ENCODE data around the gene SLC13A4.

DNA sequence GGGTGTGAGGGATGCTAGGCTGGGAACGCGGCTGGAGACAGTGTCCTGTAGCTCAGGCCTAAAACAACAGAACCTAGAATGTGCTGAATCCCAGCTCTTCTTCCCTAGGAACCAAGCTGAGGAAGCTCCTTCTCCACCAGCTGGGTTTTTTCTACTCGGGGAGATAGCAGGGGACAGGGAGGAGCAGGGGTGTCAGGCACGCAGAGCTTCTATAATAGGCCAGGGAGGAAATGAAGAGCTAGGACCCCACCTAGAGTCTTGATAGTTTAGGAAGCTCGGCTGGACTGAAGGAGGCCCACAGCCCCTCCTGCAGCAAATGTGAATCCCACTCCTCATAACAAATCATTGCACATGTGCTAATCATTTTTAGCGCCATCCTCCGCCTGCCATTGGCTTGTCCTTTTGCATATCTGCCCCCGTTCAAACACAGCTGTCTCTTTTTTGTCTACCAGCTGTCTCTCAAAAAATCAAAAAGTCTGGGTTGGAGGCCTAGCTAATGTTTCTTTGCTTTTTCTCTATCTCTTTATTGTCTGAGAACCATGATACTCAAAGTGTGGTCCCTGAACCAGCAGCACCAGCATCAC, 44.7 kb upstream of the SLC13A4 start:
- TF ChIP-seq, protein P1, sequence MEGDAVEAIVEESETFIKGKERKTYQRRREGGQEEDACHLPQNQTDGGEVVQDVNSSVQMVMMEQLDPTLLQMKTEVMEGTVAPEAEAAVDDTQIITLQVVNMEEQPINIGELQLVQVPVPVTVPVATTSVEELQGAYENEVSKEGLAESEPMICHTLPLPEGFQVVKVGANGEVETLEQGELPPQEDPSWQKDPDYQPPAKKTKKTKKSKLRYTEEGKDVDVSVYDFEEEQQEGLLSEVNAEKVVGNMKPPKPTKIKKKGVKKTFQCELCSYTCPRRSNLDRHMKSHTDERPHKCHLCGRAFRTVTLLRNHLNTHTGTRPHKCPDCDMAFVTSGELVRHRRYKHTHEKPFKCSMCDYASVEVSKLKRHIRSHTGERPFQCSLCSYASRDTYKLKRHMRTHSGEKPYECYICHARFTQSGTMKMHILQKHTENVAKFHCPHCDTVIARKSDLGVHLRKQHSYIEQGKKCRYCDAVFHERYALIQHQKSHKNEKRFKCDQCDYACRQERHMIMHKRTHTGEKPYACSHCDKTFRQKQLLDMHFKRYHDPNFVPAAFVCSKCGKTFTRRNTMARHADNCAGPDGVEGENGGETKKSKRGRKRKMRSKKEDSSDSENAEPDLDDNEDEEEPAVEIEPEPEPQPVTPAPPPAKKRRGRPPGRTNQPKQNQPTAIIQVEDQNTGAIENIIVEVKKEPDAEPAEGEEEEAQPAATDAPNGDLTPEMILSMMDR (IDR thresholded peaks at IDR 0.05; ENCODE audit: extremely low read depth in 1 of 2, insufficient read depth in 1 of 2, low read depth in 1 of 2, low read length in 2 of 2): no peak
- no peak for TF ChIP-seq MYC (IDR thresholded peaks at IDR 0.05; ENCODE audit: low read depth, low read length)
- no peak for TF ChIP-seq POLR2A (IDR thresholded peaks at IDR 0.05; ENCODE audit: low read depth, low read length)
- TF ChIP-seq, protein P2, sequence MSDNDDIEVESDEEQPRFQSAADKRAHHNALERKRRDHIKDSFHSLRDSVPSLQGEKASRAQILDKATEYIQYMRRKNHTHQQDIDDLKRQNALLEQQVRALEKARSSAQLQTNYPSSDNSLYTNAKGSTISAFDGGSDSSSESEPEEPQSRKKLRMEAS (IDR thresholded peaks at IDR 0.05; ENCODE audit: insufficient read depth, insufficient read length): no peak
- no peak for TF ChIP-seq POLR2AphosphoS5 (IDR thresholded peaks at IDR 0.05; ENCODE audit: insufficient read depth, low read depth, low read length)
- no peak for TF ChIP-seq EZH2 (IDR thresholded peaks at IDR 0.05; ENCODE audit: borderline replicate concordance, low read depth, low read length, severe bottlenecking)
